Brain pericyte (primary cell): ENCODE results near the gene EPHA2.

Source experiments
- DNase-seq: peaks from one replicate; pipeline ENCODE4 v3.0.0-alpha.2; 2012; ENCODE audit warnings: low read depth, low spot score

EPHA2 gene

GRCh38 chr1:16092923-16093511, 62.9 kb downstream of the EPHA2 start:
- DNase-seq: no peak

GRCh38 chr1:16092097-16092922, 63.6 kb downstream of the EPHA2 start:
- DNase-seq: no peak

- no peak for DNase-seq
Measured at GRCh38 chr1:16091296-16091695, 64.6 kb downstream of the EPHA2 start.

GRCh38 chr1:16090076-16090826, 65.6 kb downstream of the EPHA2 start:
- DNase-seq: no peak

- no peak for DNase-seq
Measured at GRCh38 chr1:16088996-16089395, 66.9 kb downstream of the EPHA2 start.

- no peak for DNase-seq
Measured at GRCh38 chr1:16088351-16088911, 67.4 kb downstream of the EPHA2 start.

- no peak for DNase-seq
Measured at GRCh38 chr1:16087733-16088132, 68.1 kb downstream of the EPHA2 start.

GRCh38 chr1:16085522-16085921, 70.3 kb downstream of the EPHA2 start:
- no peak for DNase-seq

- no peak for DNase-seq
Measured at GRCh38 chr1:16083486-16083885, 72.4 kb downstream of the EPHA2 start.

GRCh38 chr1:16082283-16083038, 73.4 kb downstream of the EPHA2 start:
- DNase-seq: no peak

- no peak for DNase-seq
Measured at GRCh38 chr1:16081636-16082035, 74.2 kb downstream of the EPHA2 start.

GRCh38 chr1:16080422-16081150, 75.3 kb downstream of the EPHA2 start:
- no peak for DNase-seq

GRCh38 chr1:16078925-16079656, 76.8 kb downstream of the EPHA2 start:
- DNase-seq: peak; percentile 44

- no peak for DNase-seq
Measured at GRCh38 chr1:16077406-16078245, 78.2 kb downstream of the EPHA2 start.

- DNase-seq: no peak
Measured at GRCh38 chr1:16076865-16077238, 79.0 kb downstream of the EPHA2 start.

- DNase-seq: peak; percentile 63
Measured at GRCh38 chr1:16076031-16076864, 79.6 kb downstream of the EPHA2 start.

GRCh38 chr1:16075337-16076030, 80.4 kb downstream of the EPHA2 start:
- no peak for DNase-seq
